Esophagus squamous epithelium (tissue), 4 donors: ENCODE data around the gene REC8.

Source experiments
- CTCF ChIP-seq, 6 experiments: fragments of 450-650 bp in 4 of 6; fragments of 200-600 bp in 2 of 6; sonication (generic) in 2 of 6; IDR thresholded peaks; one replicate each; pipeline ENCODE4 v1.5.1; 2016 to 2019; ENCODE audit warnings: antibody characterized with exemption in 6 of 6, mild to moderate bottlenecking in 4 of 6, moderate library complexity in 4 of 6
- POLR2A ChIP-seq, 4 donors: fragments of 450-650 bp; IDR thresholded peaks; one replicate each; pipeline ENCODE4 v1.6.1; 2017; ENCODE audit warnings: antibody characterized with exemption in 4 of 4, mild to moderate bottlenecking in 4 of 4, moderate library complexity in 3 of 4

GRCh38 chr14:24219521-24219920 is 47.6 kb downstream of the REC8 start:
- TF ChIP-seq CTCF (IDR thresholded peaks at IDR 0.05) = no peak
- no peak for TF ChIP-seq POLR2A (IDR thresholded peaks at IDR 0.05)
